KMS-11 (cell line): ENCODE results near the gene PBXIP1.

Experiments
- H2AFZ ChIP-seq: fragments of 200-600 bp; sonication (generic); 2 replicates; pipeline ENCODE4 v1.6.1; 2016; ENCODE audit warnings: antibody characterized with exemption, mixed run types, low read depth
- H3K27ac ChIP-seq: fragments of 200-600 bp; sonication (generic); 2 replicates; pipeline ENCODE4 v1.6.1; 2016; ENCODE audit warnings: mild to moderate bottlenecking, mixed run types
- H3K27me3 ChIP-seq: fragments of 200-600 bp; sonication (generic); 2 replicates; pipeline ENCODE4 v1.6.1; 2017; ENCODE audit warnings: mild to moderate bottlenecking, low read depth, mixed run types, moderate library complexity; ENCODE audit not compliant: insufficient read depth
- H3K36me3 ChIP-seq: fragments of 200-600 bp; sonication (generic); 2 replicates; pipeline ENCODE4 v1.6.1; 2017; ENCODE audit warnings: mild to moderate bottlenecking, mixed run types; ENCODE audit not compliant: insufficient read depth
- H3K4me1 ChIP-seq: fragments of 200-600 bp; sonication (generic); 2 replicates; pipeline ENCODE4 v1.6.1; 2016; ENCODE audit warnings: mild to moderate bottlenecking, low read depth, mixed run types; ENCODE audit not compliant: poor library complexity, severe bottlenecking
- H3K4me2 ChIP-seq: fragments of 200-600 bp; sonication (generic); 2 replicates; pipeline ENCODE4 v1.7.0; 2016; ENCODE audit warnings: mild to moderate bottlenecking, mixed run types
- H3K4me3 ChIP-seq: fragments of 200-600 bp; sonication (generic); IDR thresholded peaks from 2 replicates; pipeline ENCODE4 v1.6.1; 2017; ENCODE audit warnings: low read depth, low read length, mixed read lengths; ENCODE audit not compliant: insufficient read depth
- H3K79me2 ChIP-seq: fragments of 200-600 bp; sonication (generic); 2 replicates; pipeline ENCODE4 v1.6.1; 2016; ENCODE audit warnings: low read depth, mixed run types; ENCODE audit not compliant: insufficient read depth
- H3K9ac ChIP-seq: fragments of 200-600 bp; sonication (generic); 2 replicates; pipeline ENCODE4 v1.6.1; 2016; ENCODE audit warnings: mild to moderate bottlenecking, mixed run types
- H4K20me1 ChIP-seq: fragments of 200-600 bp; sonication (generic); 2 replicates; pipeline ENCODE4 v1.6.1; 2016; ENCODE audit warnings: mild to moderate bottlenecking, mixed run types; ENCODE audit not compliant: insufficient read depth
- TF ChIP-seq, protein P1 (sequence below): fragments of 200-600 bp; sonication (generic); conservative IDR thresholded peaks from 2 replicates; pipeline ENCODE4 v1.6.1; 2017; ENCODE audit warnings: low read depth, mild to moderate bottlenecking, antibody characterized with exemption, low read length, moderate library complexity, mixed read lengths

The PBXIP1 gene

DNA sequence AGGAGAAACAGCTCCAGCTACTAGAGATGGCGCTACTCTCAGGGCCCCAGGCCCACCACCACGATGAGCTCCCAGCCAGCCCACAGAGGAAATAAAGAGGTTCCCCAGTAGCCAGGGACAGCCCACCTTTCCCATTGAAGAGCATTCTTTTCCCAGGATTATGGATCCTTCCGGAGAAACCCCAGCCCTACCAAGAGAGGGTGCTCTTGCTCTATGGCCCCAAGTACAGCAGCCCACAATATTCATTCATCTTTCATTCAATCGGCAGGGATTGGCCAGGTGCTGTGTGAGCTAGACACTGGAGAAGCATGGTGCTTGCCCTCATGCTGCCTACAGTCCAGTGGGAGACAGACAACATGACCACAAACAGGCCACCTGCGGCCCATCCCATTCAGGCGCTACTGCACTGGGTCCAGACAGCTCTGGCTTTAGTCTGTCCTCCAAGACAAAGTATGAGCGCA lies 49.2 kb downstream of the PBXIP1 start:
- Histone ChIP-seq H3K27ac (no peak overlapping the region), H3K79me2 (no peaks in the 10 kb centered on the region), H4K20me1 (no peaks in the 10 kb centered on the region), H2AFZ (no peak overlapping the region), H3K4me2 (no peak overlapping the region), H3K36me3 (no peaks in the 10 kb centered on the region), H3K4me1 (no peaks in the 10 kb centered on the region), H3K9ac (no peak overlapping the region), H3K4me3 (no peak overlapping the region), H3K27me3 (no peaks in the 10 kb centered on the region; the same call in 1 of the 2 replicates)
- TF ChIP-seq, protein P1, sequence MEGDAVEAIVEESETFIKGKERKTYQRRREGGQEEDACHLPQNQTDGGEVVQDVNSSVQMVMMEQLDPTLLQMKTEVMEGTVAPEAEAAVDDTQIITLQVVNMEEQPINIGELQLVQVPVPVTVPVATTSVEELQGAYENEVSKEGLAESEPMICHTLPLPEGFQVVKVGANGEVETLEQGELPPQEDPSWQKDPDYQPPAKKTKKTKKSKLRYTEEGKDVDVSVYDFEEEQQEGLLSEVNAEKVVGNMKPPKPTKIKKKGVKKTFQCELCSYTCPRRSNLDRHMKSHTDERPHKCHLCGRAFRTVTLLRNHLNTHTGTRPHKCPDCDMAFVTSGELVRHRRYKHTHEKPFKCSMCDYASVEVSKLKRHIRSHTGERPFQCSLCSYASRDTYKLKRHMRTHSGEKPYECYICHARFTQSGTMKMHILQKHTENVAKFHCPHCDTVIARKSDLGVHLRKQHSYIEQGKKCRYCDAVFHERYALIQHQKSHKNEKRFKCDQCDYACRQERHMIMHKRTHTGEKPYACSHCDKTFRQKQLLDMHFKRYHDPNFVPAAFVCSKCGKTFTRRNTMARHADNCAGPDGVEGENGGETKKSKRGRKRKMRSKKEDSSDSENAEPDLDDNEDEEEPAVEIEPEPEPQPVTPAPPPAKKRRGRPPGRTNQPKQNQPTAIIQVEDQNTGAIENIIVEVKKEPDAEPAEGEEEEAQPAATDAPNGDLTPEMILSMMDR = 0 out of 2 replicates have a peak, but pooled peaks have one; percentile 43

DNA sequence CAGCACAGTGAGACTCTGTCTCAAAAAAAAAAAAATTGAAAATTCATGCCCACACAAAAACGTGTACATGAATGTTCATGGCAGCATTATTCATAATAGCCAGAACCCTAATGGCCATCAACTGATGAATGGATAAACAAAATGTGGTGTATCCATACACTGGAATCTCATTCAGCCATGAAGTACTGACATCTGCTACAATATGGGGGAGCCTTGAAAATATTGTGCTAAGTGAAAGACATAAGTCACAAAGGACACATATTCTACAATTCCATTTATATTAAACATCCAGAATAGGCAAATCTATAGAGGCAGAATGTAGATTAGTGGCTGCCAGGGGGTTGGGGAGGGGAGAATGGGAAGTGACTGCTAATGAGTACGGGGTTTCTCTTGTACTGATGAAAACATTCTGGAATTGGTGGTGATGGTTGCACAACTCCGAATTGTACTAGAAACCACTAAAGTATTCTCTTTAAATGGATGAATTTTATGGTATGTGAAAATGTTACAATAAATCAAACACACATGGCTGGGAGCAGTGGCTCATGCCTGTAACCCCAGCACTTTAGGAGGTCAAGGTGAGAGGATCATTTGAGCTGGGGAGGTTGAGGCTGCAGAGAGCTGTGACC lies 52.8 kb downstream of the PBXIP1 start:
- TF ChIP-seq, protein P1 = no peak
- H4K20me1 ChIP-seq = no peaks in the 10 kb centered on the region
- H3K4me2 ChIP-seq = no peak overlapping the region
- no peaks in the 10 kb centered on the region for H3K36me3 ChIP-seq
- no peaks in the 10 kb centered on the region; the same call in 1 of the 2 replicates for H3K27me3 ChIP-seq
- H3K27ac ChIP-seq = no peak overlapping the region
- no peak overlapping the region for H2AFZ ChIP-seq
- no peak overlapping the region for H3K4me3 ChIP-seq
- no peak overlapping the region for H3K9ac ChIP-seq
- H3K79me2 ChIP-seq = no peaks in the 10 kb centered on the region
- H3K4me1 ChIP-seq = no peaks in the 10 kb centered on the region

DNA sequence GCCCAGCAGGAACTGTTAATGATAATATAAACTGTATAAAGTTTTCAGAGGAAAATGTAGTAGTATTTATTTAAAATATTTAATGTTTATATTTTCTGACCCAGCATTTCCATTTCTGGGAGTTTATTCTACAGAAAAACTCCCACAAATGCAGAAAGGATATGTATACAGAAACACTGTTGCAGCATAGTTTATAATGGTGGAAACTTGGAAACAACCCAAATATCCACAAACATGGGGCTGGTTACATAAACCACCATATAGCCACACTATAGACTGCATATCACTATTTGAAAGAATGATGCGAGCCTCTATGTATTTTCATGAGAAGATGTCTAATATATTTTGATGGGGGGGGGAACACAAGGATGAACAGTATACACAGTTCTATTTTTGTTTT lies 54.3 kb downstream of the PBXIP1 start:
- H3K4me2 ChIP-seq = no peak overlapping the region
- no peak overlapping the region for H3K4me3 ChIP-seq
- no peaks in the 10 kb centered on the region for H4K20me1 ChIP-seq
- no peak overlapping the region for H2AFZ ChIP-seq
- no peaks in the 10 kb centered on the region; the same call in 1 of the 2 replicates for H3K27me3 ChIP-seq
- H3K9ac ChIP-seq = no peak overlapping the region
- no peaks in the 10 kb centered on the region for H3K4me1 ChIP-seq
- TF ChIP-seq, protein P1 = no peak
- H3K27ac ChIP-seq = no peak overlapping the region
- H3K36me3 ChIP-seq = no peaks in the 10 kb centered on the region
- no peaks in the 10 kb centered on the region for H3K79me2 ChIP-seq

DNA sequence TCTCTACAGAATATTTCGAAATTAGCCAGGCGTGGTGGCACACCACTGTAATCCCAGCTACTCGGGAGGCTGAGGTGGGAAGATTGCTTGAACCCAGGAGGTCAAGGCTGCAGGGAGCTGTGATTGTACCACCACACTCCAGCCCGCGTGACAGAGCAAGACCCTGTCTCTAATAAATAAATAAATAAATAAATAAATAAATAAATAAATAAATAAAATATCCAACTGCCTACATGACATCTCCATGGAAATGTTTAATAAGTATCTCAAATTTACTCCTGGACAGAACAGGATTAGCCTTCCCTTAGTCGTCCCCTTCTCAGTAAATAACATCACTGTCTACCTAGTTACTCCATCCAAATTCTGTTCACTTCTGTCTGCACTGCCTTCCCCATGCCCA lies 56.9 kb downstream of the PBXIP1 start:
- H4K20me1 ChIP-seq = no peaks in the 10 kb centered on the region
- no peaks in the 10 kb centered on the region for H3K79me2 ChIP-seq
- H3K4me3 ChIP-seq = no peak overlapping the region
- no peaks in the 10 kb centered on the region for H3K36me3 ChIP-seq
- no peaks in the 10 kb centered on the region for H3K4me1 ChIP-seq
- no peak overlapping the region for H3K4me2 ChIP-seq
- H3K27me3 ChIP-seq = no peaks in the 10 kb centered on the region; the same call in 1 of the 2 replicates
- TF ChIP-seq, protein P1 = no peak
- H3K27ac ChIP-seq = no peak overlapping the region
- H3K9ac ChIP-seq = no peak overlapping the region
- H2AFZ ChIP-seq = no peak overlapping the region
